ENCODE data around the gene PLPP4. TPM values are rescaled to one million over a fixed set of nuclear protein-coding genes. Genes with fewer than 3 reads are reported as not detected.
"Not testable (repeated sequence)": the region's sequence is repeated elsewhere in the genome, so short reads cannot be mapped to it uniquely, and the experiment has no call there.

Gene PLPP4
- total RNA-seq, 1 experiment from 2014 or later, result 6.8 TPM

GRCh38 chr10:120479506-120479905 is 22.5 kb downstream of the PLPP4 start:
- in situ Hi-C loops (cut with HindIII; ENCODE audit: low pct_unique_long_range_greater_than_20kb, low sequenced_read_pairs), result no loop called here
- no peak for DNase-seq (ENCODE audit: low read depth)

DNA sequence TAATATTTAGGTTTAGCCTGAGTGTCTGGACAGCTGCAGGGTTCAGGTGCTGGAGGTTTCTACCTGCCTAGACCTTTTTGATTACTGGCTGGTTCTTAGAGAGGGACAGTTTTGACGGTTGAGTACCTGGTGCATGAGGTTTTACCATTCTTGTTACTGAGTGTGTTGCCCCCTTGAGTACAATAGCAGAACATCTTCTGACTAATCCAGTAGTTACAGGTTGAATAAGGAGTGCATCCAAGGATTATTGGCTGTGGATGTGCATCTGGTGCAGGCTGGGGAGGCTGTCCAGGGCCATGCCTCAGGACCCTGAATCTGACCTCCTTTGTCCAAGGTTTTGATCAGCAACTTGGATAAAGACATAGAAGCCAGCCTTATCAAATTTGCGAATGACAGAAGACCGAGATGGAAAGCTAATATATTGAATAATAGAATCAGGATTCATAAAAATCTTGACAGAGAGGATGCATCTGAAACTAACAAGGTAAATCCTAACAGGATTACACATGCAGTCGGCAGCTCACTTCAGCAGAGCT is 23.1 kb downstream of the PLPP4 start:
- no peak for DNase-seq (ENCODE audit: low read depth)
- in situ Hi-C loops (cut with HindIII; ENCODE audit: low pct_unique_long_range_greater_than_20kb, low sequenced_read_pairs), result no loop called here

GRCh38 chr10:120480848-120481247 is 23.8 kb downstream of the PLPP4 start:
- in situ Hi-C loops (cut with HindIII; ENCODE audit: low pct_unique_long_range_greater_than_20kb, low sequenced_read_pairs), result no loop called here
- no peak for DNase-seq (ENCODE audit: low read depth)

GRCh38 chr10:120483006-120483405 is 26.0 kb downstream of the PLPP4 start:
- no peak for DNase-seq (ENCODE audit: low read depth)
- in situ Hi-C loops (cut with HindIII; ENCODE audit: low pct_unique_long_range_greater_than_20kb, low sequenced_read_pairs), result no loop called here

DNA sequence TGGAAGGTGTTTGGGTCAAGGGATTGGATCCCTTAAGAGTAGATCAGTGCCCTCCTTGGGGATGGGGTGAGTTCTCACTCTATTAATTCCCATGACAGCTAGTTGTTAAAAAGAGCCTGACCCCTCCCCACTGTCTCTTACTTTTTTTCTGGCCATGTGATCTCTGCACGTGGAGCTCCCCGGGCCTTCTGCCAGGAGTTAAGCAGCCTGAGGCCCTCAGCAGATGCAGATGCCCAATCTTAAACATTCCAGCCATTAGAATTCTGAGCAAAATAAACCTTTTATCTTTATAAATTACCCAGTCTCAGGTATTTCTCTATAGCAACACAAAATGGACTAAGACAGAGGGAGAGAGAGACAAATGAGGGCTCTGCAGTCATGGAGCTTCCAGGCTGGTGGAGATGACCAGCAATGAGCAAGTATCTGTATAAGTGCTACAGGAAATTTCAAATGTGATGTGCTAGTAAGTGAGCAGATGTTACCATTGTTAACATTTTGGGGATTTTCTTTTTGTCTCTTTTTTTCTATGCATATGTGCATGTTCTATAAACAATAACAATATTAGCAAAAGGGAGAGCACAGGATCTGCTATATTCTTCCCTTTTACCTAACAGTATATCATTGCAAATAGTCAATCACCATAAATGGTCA is 26.7 kb downstream of the PLPP4 start:
- in situ Hi-C loops (cut with HindIII; ENCODE audit: low pct_unique_long_range_greater_than_20kb, low sequenced_read_pairs), result no loop called here
- DNase-seq (ENCODE audit: low read depth), result no peak

- no peak for DNase-seq (ENCODE audit: low read depth)
- in situ Hi-C loops (cut with HindIII; ENCODE audit: low pct_unique_long_range_greater_than_20kb, low sequenced_read_pairs), result no loop called here
Observed at GRCh38 chr10:120485946-120486345, 28.9 kb downstream of the PLPP4 start.

- in situ Hi-C loops (cut with HindIII; ENCODE audit: low pct_unique_long_range_greater_than_20kb, low sequenced_read_pairs), result no loop called here
- DNase-seq (ENCODE audit: low read depth), result no peak
Observed at GRCh38 chr10:120486671-120487205, 29.7 kb downstream of the PLPP4 start.

DNA sequence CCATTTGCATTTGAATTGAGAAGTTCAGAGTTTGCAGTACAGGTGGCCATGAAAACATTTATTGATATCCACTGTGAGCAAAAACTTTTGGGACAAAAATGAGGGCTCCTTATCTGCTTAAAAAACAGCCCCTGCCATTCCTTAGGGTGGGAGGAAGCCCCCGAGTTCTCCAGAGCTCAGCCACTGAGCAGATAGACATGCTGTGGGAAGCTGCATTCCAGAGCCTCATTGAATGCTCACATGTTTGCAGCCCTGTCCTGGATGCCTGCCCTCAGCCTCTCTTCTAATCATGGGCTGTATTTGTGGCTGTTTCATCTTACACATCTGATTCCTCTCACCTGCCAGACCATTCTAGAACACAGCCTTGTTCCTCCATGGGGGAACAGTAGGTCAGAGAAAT is 33.3 kb downstream of the PLPP4 start:
- no peak for DNase-seq (ENCODE audit: low read depth)
- in situ Hi-C loops (cut with HindIII; ENCODE audit: low pct_unique_long_range_greater_than_20kb, low sequenced_read_pairs), result no loop called here

DNA sequence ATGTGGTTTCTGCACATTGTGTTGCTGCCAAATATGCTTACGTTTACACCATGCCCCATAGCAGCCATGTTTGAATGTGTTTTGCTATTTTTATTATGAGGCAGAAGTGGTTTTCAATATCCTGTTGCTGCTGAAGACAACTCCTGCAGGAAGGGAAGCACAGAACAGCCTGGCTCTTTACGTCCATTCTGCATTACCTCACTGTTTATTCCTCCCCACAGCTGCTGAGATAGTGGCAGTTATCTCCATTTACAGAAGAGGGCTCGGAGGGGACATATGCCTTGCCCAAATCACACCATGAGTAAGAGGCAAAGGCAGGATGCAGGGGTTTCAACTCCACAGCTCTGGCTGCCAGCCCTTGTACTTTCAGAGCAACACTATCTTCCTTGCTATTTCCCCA is 35.3 kb downstream of the PLPP4 start:
- no peak for DNase-seq (ENCODE audit: low read depth)
- in situ Hi-C loops (cut with HindIII; ENCODE audit: low pct_unique_long_range_greater_than_20kb, low sequenced_read_pairs), result no loop called here

GRCh38 chr10:120493411-120494312 is 36.6 kb downstream of the PLPP4 start:
- DNase-seq (ENCODE audit: low read depth), result no peak
- in situ Hi-C loops (cut with HindIII; ENCODE audit: low pct_unique_long_range_greater_than_20kb, low sequenced_read_pairs), result no loop called here

DNA sequence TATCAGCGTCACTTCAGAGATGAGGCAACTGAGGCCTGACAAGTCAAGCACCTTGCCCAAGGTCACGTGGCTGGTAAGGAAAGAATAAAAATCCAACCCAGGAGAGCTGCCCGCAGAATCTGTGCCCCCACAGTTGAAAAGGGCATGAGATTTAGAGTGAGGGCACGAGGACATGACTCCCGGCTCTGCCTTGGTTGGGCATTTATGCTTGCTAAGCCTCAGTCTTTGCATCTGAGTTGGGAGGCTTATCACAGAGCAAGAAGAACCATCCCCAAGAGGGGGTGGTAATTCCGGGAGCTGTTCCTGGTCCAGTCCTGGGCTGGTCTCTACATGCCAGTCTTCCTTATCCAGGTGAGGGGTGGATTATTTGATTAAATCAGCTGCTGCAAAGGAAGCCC is 37.3 kb downstream of the PLPP4 start:
- no peak for DNase-seq (ENCODE audit: low read depth)
- in situ Hi-C loops (cut with HindIII; ENCODE audit: low pct_unique_long_range_greater_than_20kb, low sequenced_read_pairs), result no loop called here

DNA sequence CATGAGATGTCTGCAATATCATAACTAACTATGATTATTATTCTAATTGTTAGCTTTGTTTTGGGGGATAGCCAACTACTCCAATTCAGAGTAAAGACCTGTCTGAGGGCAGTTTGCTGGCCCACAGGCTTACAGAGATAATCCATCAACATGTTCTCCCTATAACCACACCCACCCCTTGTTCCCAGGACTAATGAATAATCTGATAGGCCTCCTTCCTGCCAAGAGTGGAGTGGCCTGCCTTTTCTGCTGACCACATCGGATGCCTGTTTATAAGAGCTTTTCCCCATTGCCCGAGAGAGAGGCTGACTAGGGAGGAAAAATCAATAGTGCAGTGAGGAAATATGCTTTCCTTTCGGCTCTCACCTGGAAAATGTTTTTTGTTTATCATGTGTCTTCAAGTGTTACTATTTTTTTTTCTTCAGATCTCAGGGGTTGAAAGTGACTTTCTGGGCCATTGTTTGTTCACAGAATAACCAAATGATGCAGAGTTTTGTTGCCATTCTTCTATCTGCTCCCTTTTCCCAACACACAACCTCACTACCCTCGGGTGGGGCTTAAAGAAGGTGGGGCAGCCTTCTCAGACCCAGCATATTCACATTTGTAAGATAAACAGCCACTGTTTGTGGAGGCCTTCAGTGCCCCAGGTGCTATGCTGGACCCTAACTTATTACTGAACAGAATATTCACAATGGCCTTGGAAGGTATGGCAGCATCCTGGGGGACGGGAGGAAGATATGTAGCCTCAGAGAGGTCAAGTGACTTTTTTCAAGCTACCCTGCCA is 38.4 kb downstream of the PLPP4 start:
- DNase-seq (ENCODE audit: low read depth), result no peak
- in situ Hi-C loops (cut with HindIII; ENCODE audit: low pct_unique_long_range_greater_than_20kb, low sequenced_read_pairs), result no loop called here

DNA sequence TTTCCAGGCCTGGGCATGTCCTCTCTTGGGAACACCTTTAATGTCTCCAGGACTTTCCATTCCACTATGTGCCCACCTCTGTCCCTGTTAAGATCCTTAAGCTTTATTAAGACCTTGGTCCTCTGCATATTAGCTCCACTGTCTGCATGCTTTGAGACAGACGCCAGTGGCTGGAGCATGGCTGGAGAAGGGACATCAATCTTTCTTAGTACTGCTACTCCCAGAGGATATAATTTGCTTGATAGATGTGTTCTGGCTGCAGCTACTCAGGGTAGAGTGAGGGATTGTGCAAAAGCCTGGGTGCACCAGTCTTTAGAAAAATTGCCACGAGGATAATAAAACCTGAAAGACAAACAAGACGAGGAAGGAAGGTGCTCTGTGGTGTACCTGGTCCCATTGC is 42.9 kb downstream of the PLPP4 start:
- in situ Hi-C loops (cut with HindIII; ENCODE audit: low pct_unique_long_range_greater_than_20kb, low sequenced_read_pairs), result no loop called here

GRCh38 chr10:120503689-120504088 is 46.7 kb downstream of the PLPP4 start:
- peak; percentile 27 for DNase-seq (ENCODE audit: low read depth)
- in situ Hi-C loops (cut with HindIII; ENCODE audit: low pct_unique_long_range_greater_than_20kb, low sequenced_read_pairs), result no loop called here

More for the DNA sequence above, 42.9 kb downstream of the PLPP4 start:
- no peak for DNase-seq (ENCODE audit: low read depth)

GRCh38 chr10:120504227-120504626 is 47.2 kb downstream of the PLPP4 start:
- in situ Hi-C loops (cut with HindIII; ENCODE audit: low pct_unique_long_range_greater_than_20kb, low sequenced_read_pairs), result not testable (repeated sequence)

DNA sequence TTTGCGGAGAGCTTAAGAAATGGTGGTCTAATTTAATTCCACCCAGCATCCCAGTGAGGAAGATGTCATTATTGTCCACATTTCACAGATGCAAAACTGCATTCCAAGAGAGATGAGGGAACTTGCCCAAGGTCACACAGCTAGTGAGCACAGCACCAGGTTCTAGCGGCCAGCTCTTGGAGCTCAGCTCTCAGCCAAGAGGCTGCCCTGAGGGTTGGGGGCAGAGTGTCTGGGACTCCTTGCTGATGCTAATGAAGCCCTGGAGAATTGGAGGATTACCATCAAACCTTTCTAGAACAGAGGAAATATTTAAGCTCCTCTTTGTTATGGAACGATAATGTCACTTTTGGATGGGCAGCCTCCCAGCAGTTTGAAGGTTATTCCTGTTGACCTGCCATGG is 48.0 kb downstream of the PLPP4 start:
- DNase-seq (ENCODE audit: low read depth), result no peak
- in situ Hi-C loops (cut with HindIII; ENCODE audit: low pct_unique_long_range_greater_than_20kb, low sequenced_read_pairs), result no loop called here

More at GRCh38 chr10:120504227-120504626, 47.2 kb downstream of the PLPP4 start:
- DNase-seq (ENCODE audit: low read depth), result peak; percentile 23

GRCh38 chr10:120505866-120506265 is 48.8 kb downstream of the PLPP4 start:
- in situ Hi-C loops (cut with HindIII; ENCODE audit: low pct_unique_long_range_greater_than_20kb, low sequenced_read_pairs), result no loop called here
- DNase-seq (ENCODE audit: low read depth), result no peak

DNA sequence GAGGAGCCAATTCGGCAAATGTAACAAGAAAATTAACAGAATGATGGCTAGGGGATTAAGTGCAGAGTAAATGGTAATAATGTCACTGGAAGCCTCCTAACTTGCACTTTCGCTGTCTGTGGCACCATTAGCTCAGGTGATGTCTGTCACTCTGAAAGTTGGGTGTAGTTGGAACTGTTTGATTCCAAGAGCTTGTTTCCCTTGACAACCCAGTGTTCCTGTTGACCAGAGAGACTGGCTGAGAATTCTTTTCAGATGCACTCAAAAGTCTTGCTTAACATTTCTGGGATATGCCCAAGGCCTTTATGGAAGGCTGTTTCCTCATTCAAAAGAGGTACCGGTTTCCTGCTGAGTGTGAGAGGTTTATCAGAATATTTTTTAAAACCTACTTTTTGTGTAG is 49.6 kb downstream of the PLPP4 start:
- no peak for DNase-seq (ENCODE audit: low read depth)
- in situ Hi-C loops (cut with HindIII; ENCODE audit: low pct_unique_long_range_greater_than_20kb, low sequenced_read_pairs), result no loop called here
